Erythroblast (primary cell): Measurements from ENCODE around the gene CFDP1.

Source experiments
- GATA1 ChIP-seq: IDR thresholded peaks from 2 replicates; pipeline ENCODE4 v1.6.1; 2011; ENCODE audit warnings: low read depth, mild to moderate bottlenecking, control low read depth, low read length, moderate library complexity
- POLR2A ChIP-seq: IDR thresholded peaks from 2 replicates; pipeline ENCODE4 v1.6.1; 2011; ENCODE audit warnings: mild to moderate bottlenecking, low read length

DNA sequence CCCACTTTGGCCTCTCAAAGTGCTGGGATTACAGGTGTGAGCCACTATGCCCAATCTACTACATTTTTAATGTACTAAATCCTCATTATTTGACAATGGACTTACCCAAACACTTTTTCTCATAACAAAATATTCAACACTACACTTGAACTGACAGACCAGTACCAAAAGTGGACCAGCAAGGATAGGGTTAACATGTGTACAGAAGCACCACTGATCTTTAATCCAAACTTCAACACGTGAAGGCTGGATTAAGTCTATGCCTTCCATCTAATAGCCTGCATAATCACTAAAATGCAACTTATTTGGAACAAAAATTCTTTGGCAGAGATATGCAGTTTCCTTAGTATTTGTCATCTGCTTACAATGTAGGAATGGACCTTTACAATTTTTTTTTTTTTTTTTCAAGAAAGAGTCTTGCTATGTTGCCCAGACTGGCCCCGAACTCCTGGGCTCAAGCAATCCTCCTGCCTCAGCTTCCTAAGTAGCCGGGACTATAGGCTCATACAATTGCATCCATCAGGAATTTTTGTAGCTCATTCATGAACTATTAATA lies 121.8 kb downstream of the CFDP1 start:
- TF ChIP-seq POLR2A (no peak), GATA1 (no peak)
